Measurements from ENCODE around the gene WDR6. TPM values are rescaled to one million over a fixed set of nuclear protein-coding genes. Genes with fewer than 3 reads are reported as not detected.

The WDR6 gene
- polyA plus RNA-seq, 2 of the 4 experiments (the other 2 are of a cell fraction), result 64.2 to 99.6 TPM

DNA sequence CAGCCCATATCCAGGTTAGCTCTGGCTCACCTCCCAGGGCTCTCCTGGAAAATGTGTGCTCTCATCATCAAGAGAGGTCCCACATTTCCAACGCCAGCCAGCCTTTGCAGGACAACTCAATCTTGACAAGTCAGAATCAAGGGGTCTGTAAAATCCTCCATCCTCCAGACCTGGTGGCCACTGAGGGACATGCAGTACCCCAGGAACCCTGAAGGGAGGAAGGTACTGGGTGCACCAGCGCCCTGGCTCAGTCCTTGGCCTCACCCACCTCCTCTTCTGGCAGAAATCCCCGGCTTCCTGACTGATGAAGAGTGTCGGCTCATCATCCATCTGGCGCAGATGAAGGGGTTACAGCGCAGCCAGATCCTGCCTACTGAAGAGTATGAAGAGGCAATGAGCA lies 6.0 kb upstream of the WDR6 start:
- WGBS (ENCODE audit: missing lambda C conversion rate), result 92% methylated on average over 3 of the region's 6 CpGs
- DNase-seq (ENCODE audit: low read depth in 1 of 2, low spot score in 1 of 2) (no peak), ATAC-seq (peak in 1 of 2 experiments; percentile 57; a peak in 3 of 6 replicates), FAIRE-seq (no peak)
- H3K4me1 ChIP-seq, result peaks cover 10% of the 10 kb centered on the region; the same call in 2 of the 3 replicates
- H3K9me3 ChIP-seq, result no peaks in the 10 kb centered on the region
- no peak overlapping the region for H3K4me2 ChIP-seq
- H3K27ac ChIP-seq, result peak overlapping the region in 1 of 2 experiments; percentile 52; a peak in 2 of 6 replicates
- ChIA-PET POLR2A (interaction anchor here (1.0 kb wide), 1 partner anchor 12 kb away, joined by 3 read pairs; the partner anchor contains the start of gene P4HTM), CTCF (interaction anchor here (1.6 to 30.1 kb wide), 2 partner anchors 10 to 13 kb away, joined by 3 to 385 read pairs; partner anchors contain the start of gene P4HTM)
- no peak overlapping the region for H3K4me3 ChIP-seq
- no peak for TF ChIP-seq HEYL (CRISPR knock-in tag; IDR thresholded peaks at IDR 0.05)
- TF ChIP-seq KDM5A (IDR thresholded peaks at IDR 0.05), result no peak
- TF ChIP-seq PHF8 (IDR thresholded peaks at IDR 0.05; ENCODE audit: borderline replicate concordance, low read depth), result no peak
- TF ChIP-seq POLR2A (IDR thresholded peaks at IDR 0.05; ENCODE audit: low read length), result no peak
- TF ChIP-seq CHD4 (IDR thresholded peaks at IDR 0.05; ENCODE audit: borderline replicate concordance), result no peak
- TF ChIP-seq, protein P1, sequence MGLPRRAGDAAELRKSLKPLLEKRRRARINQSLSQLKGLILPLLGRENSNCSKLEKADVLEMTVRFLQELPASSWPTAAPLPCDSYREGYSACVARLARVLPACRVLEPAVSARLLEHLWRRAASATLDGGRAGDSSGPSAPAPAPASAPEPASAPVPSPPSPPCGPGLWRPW (IDR thresholded peaks at IDR 0.05), result no peak
- no peak for TF ChIP-seq RNF2 (IDR thresholded peaks at IDR 0.05; ENCODE audit: borderline replicate concordance, low read depth)
- TF ChIP-seq, protein P2, sequence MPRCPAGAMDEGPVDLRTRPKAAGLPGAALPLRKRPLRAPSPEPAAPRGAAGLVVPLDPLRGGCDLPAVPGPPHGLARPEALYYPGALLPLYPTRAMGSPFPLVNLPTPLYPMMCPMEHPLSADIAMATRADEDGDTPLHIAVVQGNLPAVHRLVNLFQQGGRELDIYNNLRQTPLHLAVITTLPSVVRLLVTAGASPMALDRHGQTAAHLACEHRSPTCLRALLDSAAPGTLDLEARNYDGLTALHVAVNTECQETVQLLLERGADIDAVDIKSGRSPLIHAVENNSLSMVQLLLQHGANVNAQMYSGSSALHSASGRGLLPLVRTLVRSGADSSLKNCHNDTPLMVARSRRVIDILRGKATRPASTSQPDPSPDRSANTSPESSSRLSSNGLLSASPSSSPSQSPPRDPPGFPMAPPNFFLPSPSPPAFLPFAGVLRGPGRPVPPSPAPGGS (IDR thresholded peaks at IDR 0.05), result no peak
- TF ChIP-seq EHMT2 (IDR thresholded peaks at IDR 0.05; ENCODE audit: low read depth), result no peak
- TF ChIP-seq RFX5 (IDR thresholded peaks at IDR 0.05), result no peak
- TF ChIP-seq SREBF2 (IDR thresholded peaks at IDR 0.05), result no peak
- no peak for TF ChIP-seq CBX8 (IDR thresholded peaks at IDR 0.05)
- TF ChIP-seq EP300 (IDR thresholded peaks at IDR 0.05), result no peak

DNA sequence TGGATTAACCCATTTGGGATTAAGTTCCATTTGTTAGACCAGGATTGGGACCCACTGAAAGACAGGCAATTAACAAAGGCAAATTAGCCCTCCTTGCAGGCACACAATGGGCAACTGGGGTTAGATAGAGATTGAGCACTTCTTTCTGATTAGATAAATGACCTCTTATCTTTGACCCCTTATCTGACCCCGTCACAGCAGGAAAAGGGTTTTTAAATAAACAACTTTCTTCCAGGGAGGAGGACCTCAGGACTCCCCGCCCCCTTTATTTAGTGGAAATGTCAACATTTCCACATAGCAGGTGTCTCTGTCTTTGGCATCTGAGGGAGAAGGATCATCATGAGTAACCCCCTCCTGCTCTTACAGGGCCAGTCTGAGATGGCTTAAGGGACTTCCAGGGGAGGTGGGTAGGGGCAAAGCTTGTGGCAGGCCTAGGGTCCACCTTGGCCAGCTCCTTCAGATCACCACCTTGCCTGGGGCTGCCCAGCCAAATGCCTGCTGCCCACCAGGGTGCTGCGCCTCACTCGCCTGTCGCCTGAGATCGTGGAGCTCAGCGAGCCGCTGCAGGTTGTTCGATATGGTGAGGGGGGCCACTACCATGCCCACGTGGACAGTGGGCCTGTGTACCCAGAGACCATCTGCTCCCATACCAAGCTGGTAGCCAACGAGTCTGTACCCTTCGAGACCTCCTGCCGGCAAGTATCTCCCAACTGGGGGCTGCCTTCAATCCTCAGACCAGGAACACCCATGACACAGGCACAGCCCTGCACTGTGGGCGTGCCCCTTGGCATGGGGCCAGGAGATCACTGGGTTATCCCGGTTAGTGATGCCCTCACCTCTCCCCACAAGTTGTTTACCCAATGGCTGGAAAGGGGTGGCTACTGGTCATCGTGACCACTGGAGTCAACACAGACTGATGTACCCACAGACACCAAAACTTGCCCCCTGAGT lies 2.6 kb upstream of the WDR6 start:
- Histone ChIP-seq H3K4me1 (peaks cover 21% of the 10 kb centered on the region; the same call in 2 of the 3 replicates), H3K4me2 (no peak overlapping the region), H3K9me3 (no peaks in the 10 kb centered on the region), H3K27ac (no peak overlapping the region), H3K4me3 (no peak overlapping the region)
- CTCF ChIA-PET, result interaction anchor here (1.7 to 30.1 kb wide), 3 partner anchors 9 to 17 kb away, joined by 5 to 385 read pairs (median 5); partner anchors contain the start of genes NDUFAF3 and P4HTM
- 76% methylated on average over 4 of the region's 16 CpGs for WGBS (ENCODE audit: missing lambda C conversion rate)
- DNase-seq (ENCODE audit: low read depth in 1 of 2, low spot score in 1 of 2) (no peak), ATAC-seq (no peak), FAIRE-seq (no peak)
- TF ChIP-seq EHMT2 (IDR thresholded peaks at IDR 0.05; ENCODE audit: low read depth) (no peak), KDM1A (IDR thresholded peaks at IDR 0.05; ENCODE audit: low read depth) (no peak), EP300 (IDR thresholded peaks at IDR 0.05) (no peak), RNF2 (IDR thresholded peaks at IDR 0.05; ENCODE audit: borderline replicate concordance, low read depth) (no peak), ESRRA (IDR thresholded peaks at IDR 0.05; ENCODE audit: borderline replicate concordance, low read length) (no peak), ZNF302 (CRISPR knock-in tag; IDR thresholded peaks at IDR 0.05) (no peak), NFE2L2 (conservative IDR thresholded peaks at IDR 0.05; ENCODE audit: low read length) (no peak), KDM5A (IDR thresholded peaks at IDR 0.05) (no peak), CBX8 (IDR thresholded peaks at IDR 0.05) (no peak)
- TF ChIP-seq, protein P3, sequence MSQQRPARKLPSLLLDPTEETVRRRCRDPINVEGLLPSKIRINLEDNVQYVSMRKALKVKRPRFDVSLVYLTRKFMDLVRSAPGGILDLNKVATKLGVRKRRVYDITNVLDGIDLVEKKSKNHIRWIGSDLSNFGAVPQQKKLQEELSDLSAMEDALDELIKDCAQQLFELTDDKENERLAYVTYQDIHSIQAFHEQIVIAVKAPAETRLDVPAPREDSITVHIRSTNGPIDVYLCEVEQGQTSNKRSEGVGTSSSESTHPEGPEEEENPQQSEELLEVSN (IDR thresholded peaks at IDR 0.05; ENCODE audit: borderline replicate concordance, low read depth), result no peak
- TF ChIP-seq, protein P4, sequence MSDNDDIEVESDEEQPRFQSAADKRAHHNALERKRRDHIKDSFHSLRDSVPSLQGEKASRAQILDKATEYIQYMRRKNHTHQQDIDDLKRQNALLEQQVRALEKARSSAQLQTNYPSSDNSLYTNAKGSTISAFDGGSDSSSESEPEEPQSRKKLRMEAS (IDR thresholded peaks at IDR 0.05), result no peak
- POLR2A ChIA-PET, result interaction anchor here (4.1 kb wide), 1 partner anchor 17 kb away, joined by 57 read pairs; the partner anchor contains the start of gene NDUFAF3

DNA sequence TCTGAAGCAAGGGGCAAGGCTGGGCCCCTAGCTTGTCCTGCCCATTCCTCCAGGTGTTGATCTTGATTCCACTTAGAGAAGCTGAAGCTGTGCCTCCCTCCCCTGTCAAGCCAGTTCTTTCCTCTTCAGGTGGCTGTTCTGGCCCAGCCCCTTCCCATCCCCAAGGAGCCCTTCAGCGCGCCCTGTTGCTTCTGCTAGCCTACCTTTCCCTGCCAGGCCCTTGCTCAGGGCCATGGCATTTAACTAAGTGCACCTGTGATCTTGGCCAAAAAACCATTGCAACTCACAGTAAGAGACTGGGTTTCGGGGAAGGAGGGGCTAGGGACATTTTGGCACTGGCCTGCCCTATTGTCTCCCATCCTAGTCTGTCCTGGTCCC lies 1.9 kb upstream of the WDR6 start:
- 96% methylated on average over 3 of the region's 3 CpGs for WGBS (ENCODE audit: missing lambda C conversion rate)
- no peak for DNase-seq (ENCODE audit: low read depth in 1 of 2, low spot score in 1 of 2)
- no peak for FAIRE-seq
- Histone ChIP-seq H3K9me3 (no peaks in the 10 kb centered on the region), H3K4me2 (no peak overlapping the region), H3K27ac (no peak overlapping the region), H3K4me1 (peaks cover 21% of the 10 kb centered on the region; the same call in 2 of the 3 replicates), H3K4me3 (no peak overlapping the region)
- ChIA-PET POLR2A (interaction anchor here (4.1 kb wide), 1 partner anchor 16 kb away, joined by 57 read pairs; the partner anchor contains the start of gene NDUFAF3), CTCF (interaction anchor here (1.7 to 30.1 kb wide), 2 partner anchors 9 to 14 kb away, joined by 5 to 385 read pairs; partner anchors contain the start of gene P4HTM)
- no peak for ATAC-seq
- no peak for TF ChIP-seq GATA3 (IDR thresholded peaks at IDR 0.05; ENCODE audit: borderline replicate concordance)
- no peak for TF ChIP-seq MYC (IDR thresholded peaks at IDR 0.05; ENCODE audit: borderline replicate concordance, low read length)
- TF ChIP-seq, protein P4 (IDR thresholded peaks at IDR 0.05), result no peak
- TF ChIP-seq RCOR1 (IDR thresholded peaks at IDR 0.05; ENCODE audit: low read depth, low read length), result no peak
- TF ChIP-seq FOXS1 (CRISPR knock-in tag; IDR thresholded peaks at IDR 0.05), result no peak
- TF ChIP-seq NR3C1 (IDR thresholded peaks at IDR 0.05), result no peak
- no peak for TF ChIP-seq FOSB (CRISPR knock-in tag; IDR thresholded peaks at IDR 0.05)
- no peak for TF ChIP-seq ZSCAN20 (CRISPR knock-in tag; IDR thresholded peaks at IDR 0.05)
- no peak for TF ChIP-seq CEBPB (IDR thresholded peaks at IDR 0.05)
- TF ChIP-seq, protein P1 (IDR thresholded peaks at IDR 0.05), result no peak
- no peak for TF ChIP-seq PHF8 (IDR thresholded peaks at IDR 0.05; ENCODE audit: borderline replicate concordance, low read depth)
- TF ChIP-seq, protein P3 (IDR thresholded peaks at IDR 0.05; ENCODE audit: borderline replicate concordance, low read depth), result no peak
